Mesothelial cell of epicardium (in vitro differentiated cells): ENCODE results near the gene NRP1. TPM values are rescaled to one million over a fixed set of nuclear protein-coding genes. Genes with fewer than 3 reads are reported as not detected.
A peak's percentile ranks its signal among the peaks of the same experiment; 100 is the strongest.

Experiments
- DNase-seq, 2 experiments: peaks; one replicate each; pipeline ENCODE4 v3.0.0; 2021; ENCODE audit warnings: low spot score in 2 of 2; ENCODE audit not compliant: unreplicated experiment in 2 of 2
- H3K27ac Mint-ChIP-seq: 2 replicates; pipeline ENCODE4 v1.8.0; 2021; ENCODE audit warnings: mixed read lengths
- H3K27me3 Mint-ChIP-seq: 2 replicates; pipeline ENCODE4 v1.8.0; 2021; ENCODE audit warnings: low read depth, mixed read lengths
- H3K36me3 Mint-ChIP-seq: 2 replicates; pipeline ENCODE4 v1.8.0; 2021; ENCODE audit warnings: mixed read lengths
- H3K4me1 Mint-ChIP-seq: 2 replicates; pipeline ENCODE4 v1.8.0; 2021; ENCODE audit warnings: mixed read lengths
- H3K4me3 Mint-ChIP-seq: 2 replicates; pipeline ENCODE4 v1.8.0; 2021; ENCODE audit warnings: mild to moderate bottlenecking, moderate library complexity, mixed read lengths
- H3K9me3 Mint-ChIP-seq: 2 replicates; pipeline ENCODE4 v1.8.0; 2021; ENCODE audit warnings: mixed read lengths
- CTCF ChIP-seq: fragments of 200-600 bp; sonication (generic); IDR thresholded peaks from one replicate; pipeline ENCODE4 v1.5.0; 2021; ENCODE audit warnings: antibody characterized with exemption; ENCODE audit not compliant: unreplicated experiment
- total RNA-seq: library from RNA; stranded (reverse); gene quantifications from 3 replicates; pipeline ENCODE4 v1.2.1, GENCODE V29; 2021

The NRP1 gene
- total RNA-seq, 1 donor from 2014 or later, result 47.7 TPM

GRCh38 chr10:33240258-33240657 is 94.2 kb downstream of the NRP1 start:
- no peak for DNase-seq
- no peak for TF ChIP-seq CTCF
- peaks cover 5% of the 10 kb centered on the region for H3K36me3 Mint-ChIP-seq
- H3K27me3 Mint-ChIP-seq, result no peaks in the 10 kb centered on the region
- H3K4me3 Mint-ChIP-seq, result no peak overlapping the region
- H3K27ac Mint-ChIP-seq, result no peak overlapping the region
- peaks cover 54% of the 10 kb centered on the region for H3K4me1 Mint-ChIP-seq
- H3K9me3 Mint-ChIP-seq, result no peaks in the 10 kb centered on the region

- Mint-ChIP-seq H3K27ac (no peak overlapping the region), H3K9me3 (no peaks in the 10 kb centered on the region), H3K36me3 (peaks cover 5% of the 10 kb centered on the region), H3K27me3 (no peaks in the 10 kb centered on the region), H3K4me1 (peaks cover 60% of the 10 kb centered on the region), H3K4me3 (no peak overlapping the region)
- no peak for TF ChIP-seq CTCF
- DNase-seq, result no peak
Measured at GRCh38 chr10:33239257-33239656, 95.2 kb downstream of the NRP1 start.

GRCh38 chr10:33238643-33239042 is 95.8 kb downstream of the NRP1 start:
- DNase-seq, result no peak
- Mint-ChIP-seq H3K27ac (no peak overlapping the region), H3K4me3 (no peak overlapping the region), H3K36me3 (peaks cover 5% of the 10 kb centered on the region), H3K9me3 (no peaks in the 10 kb centered on the region), H3K4me1 (peaks cover 62% of the 10 kb centered on the region), H3K27me3 (no peaks in the 10 kb centered on the region)
- no peak for TF ChIP-seq CTCF

GRCh38 chr10:33237736-33238624 is 96.5 kb downstream of the NRP1 start:
- no peak overlapping the region for H3K4me3 Mint-ChIP-seq
- H3K4me1 Mint-ChIP-seq, result peaks cover 69% of the 10 kb centered on the region
- no peak for DNase-seq
- peak overlapping the region; percentile 55 for H3K27ac Mint-ChIP-seq
- H3K36me3 Mint-ChIP-seq, result peaks cover 5% of the 10 kb centered on the region
- no peak for TF ChIP-seq CTCF
- no peaks in the 10 kb centered on the region for H3K27me3 Mint-ChIP-seq
- H3K9me3 Mint-ChIP-seq, result no peaks in the 10 kb centered on the region

GRCh38 chr10:33236916-33237315 is 97.6 kb downstream of the NRP1 start:
- DNase-seq, result no peak
- Mint-ChIP-seq H3K4me1 (peaks cover 71% of the 10 kb centered on the region), H3K27me3 (no peaks in the 10 kb centered on the region), H3K27ac (no peak overlapping the region), H3K36me3 (peaks cover 6% of the 10 kb centered on the region), H3K9me3 (no peaks in the 10 kb centered on the region), H3K4me3 (no peak overlapping the region)
- TF ChIP-seq CTCF, result no peak
